ENCODE results near the gene CAB39L. TPM values are rescaled to one million over a fixed set of nuclear protein-coding genes. Genes with fewer than 3 reads are reported as not detected.
"Not testable (repeated sequence)": the region's sequence is repeated elsewhere in the genome, so short reads cannot be mapped to it uniquely, and the experiment has no call there.

CAB39L gene
- total RNA-seq, 1 experiment from 2014 or later: 5.1 TPM

DNA sequence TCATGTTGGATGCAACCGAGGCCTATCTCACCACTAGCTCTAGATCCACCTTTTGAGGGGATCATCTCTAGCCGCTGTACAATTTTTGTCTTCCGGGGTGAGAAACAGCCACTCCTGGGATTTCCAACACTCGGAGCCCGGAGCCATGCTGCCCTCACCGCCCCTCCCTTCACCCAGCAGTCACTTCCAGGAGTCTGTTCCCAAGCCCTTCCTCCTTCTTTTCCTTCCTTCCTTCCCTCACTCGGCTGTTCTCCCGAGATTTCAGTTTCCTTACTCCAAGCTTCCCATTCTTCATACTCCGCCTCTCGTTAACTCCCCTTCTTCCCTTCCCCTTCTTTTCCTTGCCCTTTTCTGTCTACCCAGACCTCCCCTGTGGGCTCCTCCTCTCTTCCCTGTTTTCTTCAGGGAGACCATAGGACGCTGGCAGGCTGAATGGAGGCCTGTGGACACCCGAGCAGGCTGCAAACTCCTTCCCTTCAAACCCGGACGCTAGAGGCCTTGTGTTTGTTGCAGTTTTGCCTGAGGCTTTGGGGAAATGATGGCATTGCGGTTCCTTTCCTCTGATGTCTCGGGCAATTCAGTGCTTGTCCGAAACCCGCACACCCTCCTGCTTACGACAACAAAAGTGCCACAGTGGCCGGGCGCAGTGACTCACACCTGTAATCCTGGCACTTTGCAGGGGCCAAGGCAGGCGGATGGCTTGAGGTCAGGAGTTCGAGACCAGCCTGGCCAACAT is 96.0 kb downstream of the CAB39L start:
- no peak for DNase-seq (ENCODE audit: low spot score)

GRCh38 chr13:49346460-49346859 is 97.4 kb downstream of the CAB39L start:
- no peak for DNase-seq (ENCODE audit: low spot score)

DNA sequence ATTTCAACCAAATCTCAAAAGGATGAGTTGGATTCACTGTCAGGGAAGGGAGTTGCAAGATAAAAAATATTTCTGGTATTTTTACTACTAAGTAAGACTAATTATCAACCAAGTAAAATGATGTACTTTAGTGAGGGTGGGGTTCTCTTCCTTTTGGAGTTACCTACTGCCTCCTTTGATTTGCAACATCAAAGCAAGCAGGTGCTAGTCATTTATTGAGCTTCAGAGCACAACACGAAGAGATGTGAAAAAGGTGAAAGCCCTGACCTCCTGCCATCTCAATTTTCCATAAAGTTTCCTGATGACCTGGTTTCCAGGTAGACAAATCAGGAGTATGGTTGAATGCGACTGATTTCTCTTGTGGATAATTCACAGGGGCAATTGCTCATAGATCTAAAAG is 100.1 kb downstream of the CAB39L start:
- DNase-seq (ENCODE audit: low spot score): no peak

- no peak for DNase-seq (ENCODE audit: low spot score)
Observed at GRCh38 chr13:49343255-49343654, 100.6 kb downstream of the CAB39L start.

DNA sequence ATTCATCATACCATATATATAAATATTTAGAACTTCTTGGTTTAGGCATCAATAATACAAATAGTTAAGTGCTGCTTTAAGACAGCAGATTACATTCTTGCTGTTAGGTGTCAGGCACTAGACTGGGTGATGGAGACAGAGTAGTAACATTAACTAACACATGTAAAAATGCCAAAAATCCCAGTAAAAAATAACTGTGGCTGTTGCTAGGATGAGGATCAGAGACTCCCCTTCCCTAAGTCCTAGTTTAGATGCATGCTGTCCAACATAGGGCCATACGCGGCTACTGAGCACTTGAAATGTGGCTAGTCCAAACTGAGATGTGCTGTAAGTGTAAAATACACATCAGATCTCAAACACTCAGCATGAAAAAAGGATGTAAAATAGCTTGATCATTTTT is 101.4 kb downstream of the CAB39L start:
- DNase-seq (ENCODE audit: low spot score): no peak

DNA sequence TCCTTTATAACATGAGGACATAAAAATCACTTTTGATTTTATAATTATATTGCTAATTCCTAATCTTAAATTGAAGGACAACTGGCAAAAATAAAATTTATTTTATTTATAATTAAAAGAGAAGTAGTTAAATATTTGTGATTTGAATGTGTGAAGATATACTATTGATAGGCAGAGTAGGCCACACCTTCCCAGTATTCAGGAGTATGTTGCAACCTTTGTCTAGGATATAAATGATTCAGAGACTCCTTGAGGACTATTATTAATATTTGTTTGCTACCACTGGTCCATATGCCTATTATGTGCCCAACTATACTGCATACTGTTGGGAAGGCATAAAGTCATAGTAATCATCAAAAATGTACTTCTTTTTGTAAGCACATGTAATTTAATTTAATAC is 101.9 kb downstream of the CAB39L start:
- DNase-seq (ENCODE audit: low spot score): no peak

DNA sequence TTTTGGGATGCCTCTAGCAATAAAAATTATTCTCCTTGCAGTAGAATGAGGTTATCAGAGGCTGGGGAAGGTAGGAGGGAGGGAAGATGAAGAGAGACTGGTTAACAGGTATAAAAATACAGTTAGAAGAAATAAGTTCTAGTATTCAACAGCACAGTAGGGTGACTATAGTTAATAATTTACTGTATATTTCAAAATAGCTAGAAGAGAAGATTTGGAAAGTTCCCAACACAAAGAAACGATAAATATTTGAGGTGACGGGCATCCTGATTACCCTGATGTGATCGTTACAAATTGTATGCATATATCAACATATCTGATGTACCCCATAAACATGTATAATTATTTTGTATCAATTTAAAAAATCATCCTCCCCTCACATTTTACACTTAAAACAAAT is 102.3 kb downstream of the CAB39L start:
- DNase-seq (ENCODE audit: low spot score): no peak

GRCh38 chr13:49340161-49340560 is 103.7 kb downstream of the CAB39L start:
- DNase-seq (ENCODE audit: low spot score): no peak

DNA sequence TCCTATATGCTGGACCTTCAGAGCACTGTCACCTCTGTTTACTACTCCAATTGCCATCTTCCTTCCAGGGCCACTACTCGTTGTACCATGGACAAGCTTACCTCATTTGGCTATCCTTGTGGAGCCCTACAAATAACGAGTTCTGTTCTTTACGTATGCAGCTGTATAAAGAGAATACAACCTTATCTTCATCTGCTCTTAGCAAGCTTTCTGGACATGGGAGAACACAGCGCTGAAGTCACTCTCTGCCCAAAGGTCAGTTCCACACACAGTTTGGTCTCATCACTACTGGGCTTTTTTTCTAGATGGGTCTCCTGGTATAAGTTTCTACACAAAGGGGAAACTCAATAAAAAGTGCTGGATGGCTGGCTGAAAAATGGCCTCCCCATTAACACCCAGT is 107.2 kb downstream of the CAB39L start:
- no peak for DNase-seq (ENCODE audit: low spot score)

- no peak for DNase-seq (ENCODE audit: low spot score)
Observed at GRCh38 chr13:49330546-49330864, 113.4 kb downstream of the CAB39L start.

DNA sequence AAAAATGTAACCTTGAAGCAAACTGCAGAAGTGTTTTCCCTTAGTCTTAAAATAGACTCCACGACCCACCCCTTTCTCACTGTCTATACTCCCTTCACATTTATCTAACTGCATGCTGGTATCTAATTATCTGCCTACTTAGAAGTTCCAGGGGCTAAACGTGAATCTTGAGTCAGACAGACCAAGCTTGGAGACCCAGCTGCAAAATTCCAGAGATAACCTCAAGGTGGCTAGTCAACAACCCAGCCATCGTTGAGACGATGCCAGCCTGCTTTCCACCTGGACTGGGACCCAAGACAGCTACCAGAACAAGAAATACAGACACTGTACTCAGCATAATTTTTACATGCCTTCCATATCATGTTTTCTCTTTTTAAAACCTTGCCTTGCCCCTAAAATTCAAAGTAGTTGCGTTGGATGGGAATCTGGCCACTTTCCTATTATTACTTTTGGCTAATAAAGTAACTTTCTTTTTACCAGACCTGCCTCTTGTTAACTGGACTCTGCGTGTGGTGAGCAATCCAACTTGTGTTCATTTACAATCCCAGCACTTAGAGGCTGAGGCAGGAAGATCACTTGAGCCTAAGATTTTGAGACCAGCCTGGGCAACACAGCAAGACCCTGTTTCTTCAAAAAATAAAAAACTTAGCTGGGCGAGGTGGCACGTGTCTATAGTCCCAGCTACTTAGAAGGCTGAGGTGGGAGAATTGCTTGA is 113.9 kb downstream of the CAB39L start:
- no peak for DNase-seq (ENCODE audit: low spot score)

GRCh38 chr13:49327145-49327544 is 116.7 kb downstream of the CAB39L start:
- DNase-seq (ENCODE audit: low spot score): not testable (repeated sequence)

DNA sequence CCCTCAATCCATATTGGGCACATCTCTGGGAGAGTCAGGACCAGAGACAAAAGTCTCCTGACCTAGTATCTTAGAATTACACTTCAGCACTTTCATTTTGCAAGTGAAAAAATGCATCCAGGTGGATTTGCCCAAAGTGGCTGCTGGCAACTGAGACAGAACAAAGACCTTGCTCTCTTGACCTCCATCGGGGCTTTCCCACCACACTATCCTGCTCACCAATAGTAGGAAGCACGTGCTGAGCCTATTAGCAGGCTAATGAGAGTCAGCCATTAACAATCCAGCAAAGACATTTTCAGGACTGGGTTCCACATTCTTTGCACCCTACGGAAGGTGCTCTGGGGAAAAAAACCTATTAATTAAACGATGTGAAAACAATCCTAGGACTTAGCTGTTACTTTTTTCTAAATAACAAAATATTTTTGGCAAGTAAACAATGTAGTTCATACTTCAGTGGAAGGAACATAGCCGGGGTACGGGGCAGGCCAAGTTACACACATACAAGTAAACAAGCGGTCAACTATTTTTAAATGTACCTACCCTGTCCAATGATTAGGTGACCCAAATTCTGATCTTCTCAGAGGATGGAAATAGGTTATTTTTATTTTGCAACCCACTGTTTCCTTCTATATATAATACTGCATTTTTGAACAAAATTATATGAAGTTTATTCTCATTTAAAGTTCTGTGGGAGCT is 117.5 kb downstream of the CAB39L start:
- no peak for DNase-seq (ENCODE audit: low spot score)

DNA sequence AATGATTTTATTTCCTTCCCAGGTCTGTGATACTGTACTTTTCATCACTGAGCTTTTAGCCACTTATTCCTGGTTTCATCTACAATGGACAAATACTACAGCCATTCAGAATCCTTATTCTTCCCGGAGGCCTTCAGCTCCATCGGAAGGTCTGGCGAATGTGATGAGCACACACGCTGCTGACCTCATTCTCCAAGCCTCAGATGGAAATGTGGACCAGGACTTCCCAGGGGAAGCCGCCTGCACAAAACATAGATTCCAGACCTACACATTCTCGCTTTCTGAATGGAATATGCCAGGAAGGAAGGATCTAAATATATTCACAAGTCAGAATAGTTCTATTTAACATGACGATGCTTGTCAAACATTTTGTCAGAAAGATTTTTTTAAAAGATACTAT is 120.5 kb downstream of the CAB39L start:
- no peak for DNase-seq (ENCODE audit: low spot score)

DNA sequence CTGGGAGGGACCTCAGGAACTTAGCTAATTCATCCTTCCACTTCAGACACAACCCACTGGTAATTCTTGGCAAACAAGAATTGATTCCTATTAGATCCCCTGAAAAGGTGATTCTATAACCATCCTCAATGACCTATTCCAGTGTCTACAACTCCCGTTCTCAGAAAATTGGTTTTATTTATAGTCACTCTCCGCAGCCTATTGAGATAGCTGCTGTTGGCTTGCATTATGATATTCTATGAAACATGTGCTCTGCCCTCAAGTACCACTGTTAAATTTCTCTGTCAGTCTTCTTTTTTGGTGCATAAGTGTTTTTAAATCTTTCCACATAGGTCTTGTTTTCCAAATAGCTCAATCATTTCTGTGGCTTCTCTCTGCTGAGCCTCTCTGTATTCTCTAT is 121.2 kb downstream of the CAB39L start:
- no peak for DNase-seq (ENCODE audit: low spot score)

DNA sequence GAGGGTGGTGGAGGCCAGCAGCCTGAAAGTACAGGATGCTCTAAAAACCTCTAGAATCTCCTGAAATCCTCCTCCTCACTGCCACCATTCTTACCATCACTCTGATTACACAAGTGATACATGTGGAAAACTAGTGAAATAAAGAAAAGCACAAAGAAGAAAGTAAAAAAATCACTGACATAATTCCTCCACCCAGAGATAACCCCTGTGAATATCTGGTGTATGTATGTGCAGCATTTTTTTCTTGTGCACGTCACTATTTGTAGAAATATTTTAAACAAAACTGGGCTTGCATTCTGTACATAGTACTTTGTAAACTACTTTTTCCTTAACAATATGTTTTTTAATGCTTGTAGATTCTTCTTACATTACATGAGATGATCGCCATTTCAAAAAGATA is 122.9 kb downstream of the CAB39L start:
- DNase-seq (ENCODE audit: low spot score): no peak

DNA sequence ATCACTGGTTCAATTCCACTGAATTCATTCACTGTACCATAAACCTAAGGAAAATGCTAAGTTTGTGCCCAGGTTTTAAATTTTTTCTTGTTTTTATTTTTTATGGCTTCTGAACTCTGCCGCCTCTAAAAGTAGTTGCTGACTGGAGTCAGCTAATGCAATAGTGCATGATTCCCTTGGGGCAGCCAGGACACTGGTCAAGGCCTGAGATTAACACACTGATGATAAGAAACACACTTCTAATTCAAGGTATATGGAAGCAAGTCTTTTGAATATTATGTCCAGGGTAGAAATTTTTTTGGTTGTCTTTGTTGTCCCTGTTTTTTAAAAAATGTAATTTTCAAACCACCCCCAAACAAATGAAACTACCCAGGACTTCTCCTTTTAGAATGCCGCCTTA is 123.9 kb downstream of the CAB39L start:
- no peak for DNase-seq (ENCODE audit: low spot score)

DNA sequence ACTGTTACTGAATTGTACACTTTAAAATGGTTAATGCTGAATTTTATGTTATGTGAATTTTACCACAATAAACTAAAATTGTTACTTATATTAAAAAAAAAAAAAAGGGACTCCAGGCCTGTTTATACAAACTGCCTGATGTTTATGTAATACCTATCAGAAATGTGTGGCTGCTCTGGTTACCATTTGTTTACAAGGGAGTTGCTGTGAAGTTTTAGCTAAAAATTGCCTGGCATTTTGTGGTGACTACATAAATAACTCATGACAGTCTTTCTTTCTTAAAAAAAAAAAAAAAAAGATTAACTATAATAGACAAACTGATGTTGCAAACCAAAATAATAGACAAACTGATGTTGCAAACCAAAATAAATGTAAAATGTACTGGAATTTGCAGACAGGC is 124.3 kb downstream of the CAB39L start:
- peak; percentile 61 for DNase-seq (ENCODE audit: low spot score)

DNA sequence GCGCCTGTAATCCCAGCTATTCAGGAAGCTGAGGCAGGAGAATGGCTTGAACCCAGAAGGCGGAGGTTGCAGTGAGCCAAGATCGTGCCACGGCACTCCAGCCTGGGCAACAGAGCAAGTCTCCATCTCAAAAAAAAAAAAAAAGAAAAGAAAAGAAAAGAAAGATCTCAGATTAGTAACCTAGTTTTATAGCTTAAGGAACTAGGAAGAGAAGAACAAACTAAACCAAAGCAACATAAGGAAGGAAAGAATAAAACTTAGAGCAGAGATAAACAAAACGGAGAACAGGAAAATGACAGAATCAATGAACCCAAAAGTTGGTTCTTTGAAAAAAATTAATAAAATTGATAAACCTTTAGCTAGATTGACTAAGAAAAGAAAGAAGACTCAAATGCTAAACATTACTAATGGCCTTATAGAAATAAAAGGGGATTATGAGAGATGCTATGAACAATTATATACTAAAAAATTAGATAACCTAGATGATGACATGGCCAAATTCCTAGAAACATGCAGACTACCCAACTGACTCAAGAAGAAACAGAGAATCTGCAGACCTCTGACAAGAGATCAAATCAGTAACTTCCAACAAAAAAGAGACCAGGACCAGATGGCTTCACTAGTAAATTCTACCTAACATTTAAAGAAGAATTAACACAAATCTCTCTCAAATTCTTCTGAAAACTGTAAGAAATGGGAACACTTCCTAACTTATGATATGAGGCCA is 127.9 kb downstream of the CAB39L start:
- DNase-seq (ENCODE audit: low spot score): no peak

GRCh38 chr13:49315036-49315565 is 128.8 kb downstream of the CAB39L start:
- no peak for DNase-seq (ENCODE audit: low spot score)

- DNase-seq (ENCODE audit: low spot score): peak; percentile 12
Observed at GRCh38 chr13:49314344-49314882, 129.5 kb downstream of the CAB39L start.

- no peak for DNase-seq (ENCODE audit: low spot score)
Observed at GRCh38 chr13:49311816-49312215, 132.0 kb downstream of the CAB39L start.
